K562 (cell line): Measurements from ENCODE around the gene SAFB. TPM values are rescaled to one million over a fixed set of nuclear protein-coding genes. Genes with fewer than 3 reads are reported as not detected.

Source experiments
- ATAC-seq: fragments of 200-7000 bp; cut with Tn5 transposase; 3 replicates; pipeline ENCODE4 v1.9.1; 2020; ENCODE audit warnings: moderate library complexity
- BruUV-seq: library from RNA; stranded (reverse); fragments of 400-500 nt; replicated peaks from 2 replicates; lab custom pipeline; 2021; lab: Mats Ljungman, UMichigan
- CTCF ChIA-PET: fragments of 300-600 bp; formaldehyde crosslinking; extraction: SDS; loops from one replicate; lab custom pipeline; 2021; ENCODE audit warnings: low intra/inter-chr PET ratio; lab: Yijun Ruan, JAX
- POLR2A ChIA-PET: fragments of 300-600, 350-650 bp; sonication (Branson Sonifier 250); formaldehyde crosslinking; extraction: SDS; loops from one replicate; lab custom pipeline; 2021; ENCODE audit warnings: antibody characterized with exemption, inconsistent platforms; lab: Yijun Ruan, JAX
- DNase-seq, 4 experiments: peaks; one replicate each; pipeline versions ENCODE4 v3.0.0 to v3.0.0-alpha.2; 2011 to 2018; ENCODE audit warnings: low spot score in 3 of 4, mixed read lengths in 3 of 4; ENCODE audit errors: extremely low read depth in 1 of 4
- FAIRE-seq: peaks from 2 replicates; lab custom pipeline; 2011; peaks lifted over from hg19 to GRCh38; lab: Jason Lieb, UNC
- H2AFZ ChIP-seq: 2 replicates; pipeline ENCODE4 v1.6.0; 2011; ENCODE audit warnings: low read depth, low read length, control low read depth, inconsistent platforms
- H3K27ac ChIP-seq: fragments of 200-600 bp; 3 replicates; pipeline ENCODE4 v1.8.0; 2011; ENCODE audit warnings: low read depth, mild to moderate bottlenecking, control low read depth, inconsistent platforms, low read length, moderate library complexity, mixed read lengths; ENCODE audit errors: extremely low read depth
- H3K27me3 ChIP-seq, 2 experiments: fragments of 300-600 bp in 1 of 2; 2 replicates in 1 of 2; 3 replicates in 1 of 2; pipeline versions ENCODE4 v1.6.0 to v1.8.0; 2011; ENCODE audit warnings: inconsistent platforms in 2 of 2, low read length in 2 of 2, mild to moderate bottlenecking in 1 of 2, mixed read lengths in 1 of 2, moderate library complexity in 1 of 2; ENCODE audit not compliant: control insufficient read depth in 2 of 2, insufficient read depth in 2 of 2
- H3K36me3 ChIP-seq: fragments of 300-600 bp; 3 replicates; pipeline ENCODE4 v1.8.0; 2011; ENCODE audit warnings: mild to moderate bottlenecking, low read length, inconsistent platforms; ENCODE audit not compliant: control insufficient read depth, insufficient read depth
- H3K4me1 ChIP-seq, 2 experiments: fragments of 200-600 bp in 1 of 2; replicated peaks in 1 of 2; 2 replicates in 1 of 2; 3 replicates in 1 of 2; pipeline versions ENCODE4 v1.5.1 to v1.8.0; 2011; ENCODE audit warnings: inconsistent platforms in 2 of 2, low read length in 2 of 2, mild to moderate bottlenecking in 1 of 2, mixed read lengths in 1 of 2, moderate library complexity in 1 of 2; ENCODE audit not compliant: control insufficient read depth in 2 of 2, insufficient read depth in 2 of 2
- H3K4me2 ChIP-seq: 2 replicates; pipeline ENCODE4 v1.6.1; 2011; ENCODE audit warnings: low read length, control low read depth, inconsistent platforms, mixed read lengths; ENCODE audit not compliant: insufficient read depth
- H3K4me3 ChIP-seq: fragments of 200-600 bp; sonication (generic), shearing (Covaris generic); 2 replicates; pipeline ENCODE4 v1.5.1; 2016; ENCODE audit warnings: control low read depth, inconsistent platforms
- H3K79me2 ChIP-seq: fragments of 200-600 bp; 3 replicates; pipeline ENCODE4 v1.8.0; 2011; ENCODE audit warnings: low read length, inconsistent platforms; ENCODE audit not compliant: control insufficient read depth, insufficient read depth
- H3K9ac ChIP-seq, 2 experiments: 2 replicates each; pipeline versions ENCODE4 v1.6.0 to v1.6.1; 2011; ENCODE audit warnings: low read depth in 2 of 2, low read length in 2 of 2, control low read depth in 1 of 2, inconsistent platforms in 1 of 2, mild to moderate bottlenecking in 1 of 2, mixed read lengths in 1 of 2; ENCODE audit not compliant: insufficient read depth in 1 of 2
- H3K9me1 ChIP-seq: one replicate; pipeline ENCODE4 v1.6.0; 2011; ENCODE audit warnings: inconsistent platforms, mild to moderate bottlenecking, low read length, moderate library complexity; ENCODE audit not compliant: control insufficient read depth, insufficient read depth
- H3K9me3 ChIP-seq: replicated peaks from 2 replicates; pipeline ENCODE4 v1.5.1; 2011; ENCODE audit warnings: low read depth, low read length, inconsistent platforms; ENCODE audit not compliant: control insufficient read depth, insufficient read depth
- H4K20me1 ChIP-seq: replicated peaks from 2 replicates; pipeline ENCODE4 v1.6.1; 2011; ENCODE audit warnings: low read length, inconsistent platforms, mixed read lengths; ENCODE audit not compliant: control insufficient read depth, insufficient read depth
- CHD1 ChIP-seq: fragments of 200-600 bp; sonication (generic); IDR thresholded peaks from one replicate; pipeline ENCODE4 v1.6.1; 2012; ENCODE audit warnings: mild to moderate bottlenecking, moderate library complexity, low read length, inconsistent platforms
- FOXJ3 ChIP-seq: sonication (generic); formaldehyde crosslinking; IDR thresholded peaks from 2 replicates; pipeline ENCODE4 v1.4.0; 2020; ENCODE audit warnings: mild to moderate bottlenecking, missing genetic modification reagents
- HDAC1 ChIP-seq, 2 experiments: fragments of 450-650 bp; IDR thresholded peaks; 2 replicates each; pipeline ENCODE4 v1.6.1; 2016 to 2017; ENCODE audit warnings: inconsistent platforms in 1 of 2, mild to moderate bottlenecking in 1 of 2, moderate library complexity in 1 of 2
- KDM2B ChIP-seq: fragments of 250-450 bp; sonication (Bioruptor Pico); IDR thresholded peaks from 2 replicates; pipeline ENCODE4 v1.8.0; 2021; ENCODE audit warnings: mild to moderate bottlenecking, moderate library complexity
- MBD1 ChIP-seq: fragments of 250-450 bp; sonication (Bioruptor Pico); IDR thresholded peaks from 2 replicates; pipeline ENCODE4 v1.8.0; 2022; ENCODE audit warnings: inconsistent platforms
- PKNOX1 ChIP-seq: fragments of 450-650 bp; IDR thresholded peaks from 2 replicates; pipeline ENCODE4 v1.6.1; 2016
- RB1 ChIP-seq: fragments of 450-650 bp; IDR thresholded peaks from 2 replicates; pipeline ENCODE4 v1.6.1; 2017; ENCODE audit warnings: low read depth, mild to moderate bottlenecking
- SIN3A ChIP-seq, 2 experiments: fragments of 150-350 bp in 1 of 2; IDR thresholded peaks; 2 replicates each; pipeline ENCODE4 v1.6.1; 2011 to 2016; ENCODE audit warnings: borderline replicate concordance in 2 of 2, low read depth in 2 of 2, low read length in 2 of 2, mild to moderate bottlenecking in 2 of 2, moderate library complexity in 2 of 2; ENCODE audit not compliant: control insufficient read depth in 1 of 2
- SIN3B ChIP-seq: fragments of 450-650 bp; IDR thresholded peaks from 2 replicates; pipeline ENCODE4 v1.6.1; 2017; ENCODE audit warnings: low read depth, mild to moderate bottlenecking, moderate library complexity
- SNIP1 ChIP-seq: fragments of 450-650 bp; IDR thresholded peaks from 2 replicates; pipeline ENCODE4 v1.7.1; 2017; ENCODE audit warnings: low read depth, mild to moderate bottlenecking
- SREBF1 ChIP-seq: fragments of 150-350 bp; IDR thresholded peaks from 2 replicates; pipeline ENCODE4 v1.6.1; 2014; ENCODE audit warnings: antibody characterized with exemption, low read depth, low read length, borderline replicate concordance
- STAT6 ChIP-seq: sonication (generic); formaldehyde crosslinking; IDR thresholded peaks from 2 replicates; pipeline ENCODE4 v1.8.1; 2023; ENCODE audit warnings: mild to moderate bottlenecking, missing genetic modification reagents
- TCF7L2 ChIP-seq: fragments of 150-350 bp; IDR thresholded peaks from 2 replicates; pipeline ENCODE4 v1.6.1; 2016; ENCODE audit warnings: low read depth, mild to moderate bottlenecking, low read length, moderate library complexity
- ZNF277 ChIP-seq: fragments of 250-450 bp; sonication (Bioruptor Pico); IDR thresholded peaks from 2 replicates; pipeline ENCODE4 v1.8.0; 2022; ENCODE audit warnings: inconsistent platforms, mild to moderate bottlenecking, moderate library complexity, borderline replicate concordance
- WGBS: fragments of 100-300 bp; shearing (Covaris generic); methylation state at CpG from one replicate; pipeline ENCODE4 v1.1.6; 2016; ENCODE audit warnings: low coverage, mixed read lengths; ENCODE audit not compliant: insufficient coverage; ENCODE audit errors: missing lambda C conversion rate; 5-methylcytosine and 5-hydroxymethylcytosine counted together
- in situ Hi-C: fragments of 300-500 bp; cut with MboI; formaldehyde crosslinking; loops from 4 replicates; pipeline ENCODE4 v1.15.0; 2018; ENCODE audit warnings: inconsistent platforms, mixed read lengths
- intact Hi-C: fragments of 100-400 bp; cut with micrococcal nuclease; formaldehyde crosslinking; loops from 2 replicates; pipeline ENCODE4 v1.14.2; 2022
- polyA plus RNA-seq, 8 experiments: library from polyadenylated mRNA; depleted of rRNA in 4 of 8; stranded (reverse) in 5 of 8; unstranded in 3 of 8; fragments of >200 nt; fragmentation: Nextera tagmentation in 2 of 8; fragmentation: Illumina TruSeq in 1 of 8; extraction: Ambion mirVana in 2 of 8; extraction: Trizol in 1 of 8; gene quantifications; 2 replicates each; pipeline versions ENCODE4 v1.2.1 to v1.2.3, GENCODE V29; 2011 to 2014; ENCODE audit warnings: inconsistent platforms in 1 of 8, missing spikeins in 1 of 8
- total RNA-seq, 7 experiments: library from RNA; depleted of rRNA in 6 of 7; stranded (reverse); fragments of >200 nt in 6 of 7; fragmentation: Illumina TruSeq in 2 of 7; extraction: Trizol in 2 of 7; gene quantifications; 2 replicates each; pipeline versions ENCODE4 v1.2.1 to v1.2.3, GENCODE V29; 2011 to 2021; ENCODE audit warnings: low replicate concordance in 1 of 7

The SAFB gene
- total and polyA plus RNA-seq, 9 of the 15 experiments (the other 6 are each of a cell fraction or from before 2014, with no cell fraction given), result 1.1 to 151 (median 83.1) TPM

- peak overlapping the region; percentile 93 to 100 for H3K9ac ChIP-seq
- CTCF ChIA-PET, result interaction anchor here (0.6 kb wide), 1 partner anchor 600 kb away, joined by 4 read pairs; no protein-coding TSS in a partner anchor
- in situ Hi-C loops, result no loop called here
- H4K20me1 ChIP-seq, result peaks cover 6% of the 10 kb centered on the region; the same call in 1 of the 2 replicates
- WGBS, result under 1% methylated on average over 15 of the region's 23 CpGs
- H3K79me2 ChIP-seq, result peaks cover 12% of the 10 kb centered on the region
- ATAC-seq, result peak; percentile 8
- BruUV-seq, result TSS peak; percentile 85
- no peaks in the 10 kb centered on the region for H3K27me3 ChIP-seq
- peak overlapping the region; percentile 94 for H3K4me3 ChIP-seq
- DNase-seq, result no peak
- no peaks in the 10 kb centered on the region for H3K9me1 ChIP-seq
- no peak for FAIRE-seq
- peaks cover 29 to 73% of the 10 kb centered on the region in 2 experiments for H3K4me1 ChIP-seq
- no peaks in the 10 kb centered on the region for H3K9me3 ChIP-seq
- POLR2A ChIA-PET, result interaction anchor here (1.0 to 1.7 kb wide), 4 partner anchors 11 to 68 kb away, joined by 3 to 7 read pairs (median 4); partner anchors contain the start of genes SAFB and SAFB2
- intact Hi-C loops, result loop anchor here (10.0 kb wide), 1 partner anchor 55 kb away; the partner anchor contains the start of genes SAFB and SAFB2
- H3K36me3 ChIP-seq, result peaks cover 17% of the 10 kb centered on the region; the same call in 2 of the 3 replicates
- peak overlapping the region; percentile 99 for H3K4me2 ChIP-seq
- peak overlapping the region; percentile 86 for H3K27ac ChIP-seq
- H2AFZ ChIP-seq, result peak overlapping the region; percentile 100
- TF ChIP-seq STAT6 (CRISPR knock-in tag) (peak; percentile 90; the same call in 1 of the 2 replicates), TCF7L2 (no peak), RB1 (peak; percentile 47; the same call in 1 of the 2 replicates), FOXJ3 (CRISPR knock-in tag) (no peak), SIN3A (IDR thresholded peaks at IDR 0.05; ENCODE audit: borderline replicate concordance in 2 of 2, control insufficient read depth in 1 of 2, low read depth in 2 of 2, low read length in 2 of 2) (peak in 1 of 2 experiments; percentile 64; a peak in 1 of 4 replicates), SIN3B (0 out of 2 replicates have a peak, but pooled peaks have one; percentile 22), SNIP1 (no peak), ZNF277 (CRISPR knock-in tag) (no peak), MBD1 (CRISPR knock-in tag) (no peak), PKNOX1 (peak; percentile 40; the same call in 1 of the 2 replicates), HDAC1 (IDR thresholded peaks at IDR 0.05) (peak in 1 of 2 experiments; percentile 94; a peak in 1 of 4 replicates), KDM2B (CRISPR knock-in tag) (no peak), SREBF1 (no peak), CHD1 (peak; percentile 76)
Observed at GRCh38 chr19:5680084-5680436, 57.2 kb downstream of the SAFB start.
